ENCODE results near the gene GBP5.
"Not testable (repeated sequence)": the region's sequence is repeated elsewhere in the genome, so short reads cannot be mapped to it uniquely, and the experiment has no call there.

GBP5 gene

DNA sequence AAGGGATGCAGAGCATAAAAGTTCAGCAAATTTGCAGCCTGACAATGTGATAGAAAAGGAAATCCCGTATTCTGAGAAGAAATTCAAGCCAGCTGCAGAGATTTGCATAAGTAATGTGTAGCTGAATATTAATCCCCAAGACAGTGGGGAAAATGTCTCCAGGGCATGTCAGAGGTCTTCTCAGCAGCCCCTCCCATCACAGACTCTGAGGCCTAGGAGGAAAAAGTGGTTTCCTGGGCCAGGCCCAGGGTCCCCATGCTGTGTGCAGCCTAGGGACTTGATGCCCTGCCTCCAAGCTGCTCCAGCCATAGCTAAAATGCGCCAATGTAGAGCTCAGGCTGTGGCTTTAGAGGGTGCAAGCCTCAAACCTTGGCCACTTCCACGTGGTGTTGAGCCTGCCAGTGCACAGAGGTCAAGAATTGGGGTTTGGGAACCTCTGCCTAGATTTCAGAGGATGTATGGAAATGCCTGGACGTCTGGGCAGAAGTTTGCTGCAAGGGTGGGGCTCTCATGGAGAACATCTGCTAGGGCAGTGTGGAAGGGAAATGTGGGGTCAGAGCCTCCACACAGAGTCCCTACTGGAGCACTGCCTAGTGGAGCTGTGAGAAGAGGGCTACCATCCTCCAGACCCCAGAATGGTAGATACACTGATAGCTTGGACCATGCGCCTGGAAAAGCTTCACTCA, 11.6 kb upstream of the GBP5 start:
- DNase-seq (ENCODE audit: low read depth in 1 of 2, low spot score in 1 of 2) = not testable (repeated sequence)

DNA sequence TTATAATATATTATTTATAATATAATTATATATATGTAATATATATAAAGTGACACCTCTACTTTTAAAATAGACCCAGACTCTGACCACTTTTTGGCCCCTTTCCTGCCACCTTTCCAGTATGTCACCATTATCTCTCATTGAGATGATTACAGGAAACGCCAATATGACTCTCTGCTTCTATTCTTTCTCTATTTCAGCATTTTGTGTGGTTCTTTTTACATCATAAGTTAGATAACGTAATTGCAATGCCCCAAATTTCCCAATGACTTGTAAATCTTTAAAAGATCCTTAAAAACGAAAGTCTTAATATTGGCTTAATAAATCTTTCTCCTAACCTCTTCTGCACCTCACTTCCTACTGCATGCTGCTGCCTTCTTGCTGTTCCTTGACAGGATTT, 8.1 kb upstream of the GBP5 start:
- DNase-seq (ENCODE audit: low read depth in 1 of 2, low spot score in 1 of 2) = no peak

DNA sequence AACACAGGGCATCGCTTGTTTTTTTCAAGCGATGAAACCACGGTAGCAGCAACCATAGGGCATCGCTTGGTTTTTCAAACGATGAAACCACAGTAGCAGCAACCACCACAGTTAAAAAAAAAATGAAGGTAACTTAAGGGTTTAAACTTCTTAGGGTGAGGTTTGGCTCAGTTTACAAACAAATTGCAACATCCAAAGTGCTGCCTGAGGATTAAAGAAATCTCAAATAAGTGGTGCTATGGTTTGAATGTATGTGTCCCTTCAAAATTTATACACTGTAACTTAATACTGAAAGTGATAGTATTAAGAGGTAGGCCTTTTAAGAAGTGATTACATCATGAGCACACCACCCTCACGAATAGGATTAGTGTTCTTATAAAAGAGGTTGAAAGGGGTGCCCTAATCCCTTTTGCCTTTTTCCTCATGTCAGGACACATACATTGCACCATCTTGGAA, 6.4 kb upstream of the GBP5 start:
- DNase-seq (ENCODE audit: low read depth in 1 of 2, low spot score in 1 of 2) = no peak

DNA sequence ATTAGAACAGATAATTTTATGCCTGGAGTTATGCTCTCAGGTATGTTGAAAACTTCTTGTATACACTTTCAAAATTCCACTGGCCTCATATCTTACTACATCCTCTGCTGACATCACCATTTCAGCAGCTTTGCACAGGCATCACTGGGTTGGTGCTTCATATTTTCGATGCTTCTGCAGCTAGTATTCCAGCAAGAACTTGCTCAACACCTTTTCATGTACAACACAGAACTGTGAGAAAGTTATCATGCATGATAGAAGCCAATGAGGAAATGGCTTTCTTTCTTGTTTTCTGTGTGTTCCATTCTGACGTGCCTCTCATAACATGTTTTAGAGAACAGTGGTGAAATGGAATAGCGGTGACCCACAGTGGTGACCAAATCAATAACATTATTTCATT, 5.1 kb upstream of the GBP5 start:
- DNase-seq (ENCODE audit: low read depth in 1 of 2, low spot score in 1 of 2) = no peak

DNA sequence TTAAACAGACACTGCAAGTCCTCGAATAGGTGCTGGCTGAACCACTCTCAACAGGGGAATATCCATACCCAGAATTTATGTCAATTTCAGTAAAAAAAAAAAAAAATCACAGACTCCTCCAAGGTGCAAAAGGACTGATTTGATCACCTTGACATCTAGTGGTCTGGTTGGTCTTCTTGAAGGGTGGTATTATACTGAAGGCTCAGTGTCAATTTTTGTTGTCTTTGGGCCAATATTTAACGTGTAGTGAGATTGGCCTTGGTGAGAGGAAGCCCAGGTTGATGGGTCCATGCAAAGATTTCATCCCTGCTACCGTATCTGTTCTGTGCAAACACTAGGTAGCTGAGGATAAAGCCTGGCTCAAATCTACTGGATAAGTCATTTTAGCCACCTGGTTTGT, 4.0 kb upstream of the GBP5 start:
- no peak for DNase-seq (ENCODE audit: low read depth in 1 of 2, low spot score in 1 of 2)

DNA sequence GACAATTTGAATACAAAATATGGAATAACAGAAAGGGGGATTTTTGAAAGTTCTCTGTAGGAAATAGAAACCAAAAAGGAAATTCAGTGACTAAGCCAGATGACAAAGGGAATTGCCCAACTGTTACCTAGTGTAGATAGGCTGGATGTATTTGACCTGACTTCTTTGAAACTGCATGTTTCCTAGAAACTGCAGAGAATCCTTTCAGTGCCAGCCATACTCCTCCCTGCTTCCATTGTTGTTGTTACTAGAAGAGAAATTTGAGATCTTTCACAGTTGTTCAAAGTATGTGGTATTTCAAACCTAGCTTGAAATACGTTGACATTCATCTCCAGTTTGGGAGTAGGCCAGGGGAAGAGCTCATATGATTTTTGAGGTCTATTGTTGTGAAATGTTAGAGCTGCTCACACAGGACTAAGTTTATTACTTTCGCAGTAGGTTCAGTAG, 1.8 kb upstream of the GBP5 start:
- no peak for DNase-seq (ENCODE audit: low read depth in 1 of 2, low spot score in 1 of 2)

DNA sequence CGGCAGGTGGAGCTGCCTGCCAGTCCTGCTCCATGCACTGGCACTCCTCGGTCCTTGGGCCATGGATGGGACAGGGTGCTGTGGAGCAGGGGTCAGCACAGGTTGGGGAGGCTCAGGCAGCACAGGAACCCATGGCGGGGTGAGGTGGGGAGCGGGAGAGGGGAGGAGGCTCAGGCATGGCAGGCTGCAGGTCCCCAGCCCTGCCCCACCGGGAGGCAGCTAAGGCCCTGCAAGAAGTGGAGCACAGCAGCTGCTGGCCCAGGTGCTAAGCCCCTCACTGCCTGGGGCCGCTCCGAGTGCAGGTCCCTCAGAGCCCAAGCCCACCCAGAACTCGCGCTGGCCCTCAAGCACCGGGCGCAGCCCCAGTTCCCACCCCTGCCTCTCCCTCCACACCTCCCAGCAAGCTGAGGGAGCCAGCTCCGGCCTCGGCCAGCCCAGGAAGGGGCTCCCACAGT, 691 bp upstream of the GBP5 start:
- no peak for DNase-seq (ENCODE audit: low read depth in 1 of 2, low spot score in 1 of 2)

DNA sequence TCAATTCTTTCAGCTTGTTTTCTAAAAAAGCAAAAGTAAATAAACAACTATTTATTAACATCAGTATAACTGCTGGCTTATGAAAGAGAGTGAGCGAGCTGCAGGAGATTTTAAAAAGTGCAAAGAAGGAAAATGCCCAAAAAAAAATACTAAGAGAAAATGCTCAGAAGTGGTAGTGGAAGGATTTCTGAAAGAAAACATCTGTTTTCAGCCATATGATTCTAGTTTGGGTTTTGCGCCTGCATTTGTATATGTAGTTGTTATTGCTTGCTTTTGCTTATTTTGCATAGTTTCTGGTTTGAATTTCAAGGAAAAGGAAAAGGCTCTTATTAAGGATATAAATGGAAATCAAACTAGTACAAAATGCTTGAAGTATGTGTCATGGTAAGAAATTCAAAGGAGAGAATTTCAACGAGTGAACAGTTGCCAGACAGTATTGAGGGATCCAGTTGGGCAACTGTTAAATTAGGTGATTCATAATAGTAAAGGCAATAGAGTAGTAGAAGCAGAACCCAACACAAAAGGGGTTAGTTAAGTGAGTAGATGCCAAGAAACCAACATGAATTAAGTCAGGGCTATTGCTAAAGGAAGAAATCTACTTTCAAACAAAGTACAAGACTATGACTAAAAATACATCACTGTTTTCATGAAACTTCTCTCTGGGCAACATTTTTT, 1.2 kb downstream of the GBP5 start:
- no peak for DNase-seq (ENCODE audit: low read depth in 1 of 2, low spot score in 1 of 2)

DNA sequence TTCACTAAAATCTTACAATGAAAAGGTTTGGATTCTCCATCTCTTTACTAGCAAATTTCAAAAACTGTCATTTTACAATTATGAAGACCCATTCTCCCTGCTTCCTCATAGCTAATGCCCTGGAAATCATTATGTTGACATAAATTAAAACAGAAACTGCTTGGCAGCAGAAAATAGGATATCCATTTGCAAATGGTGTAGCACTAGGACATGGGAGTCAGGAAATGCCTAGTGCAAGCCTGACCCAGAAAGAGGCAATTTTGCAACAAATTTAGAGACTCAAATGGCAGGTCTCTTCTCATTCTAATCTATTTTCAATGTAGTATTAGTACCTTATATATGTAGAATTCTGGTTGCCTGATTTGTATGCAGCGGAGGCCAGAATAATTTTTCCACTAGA, 2.2 kb downstream of the GBP5 start:
- no peak for DNase-seq (ENCODE audit: low read depth in 1 of 2, low spot score in 1 of 2)

DNA sequence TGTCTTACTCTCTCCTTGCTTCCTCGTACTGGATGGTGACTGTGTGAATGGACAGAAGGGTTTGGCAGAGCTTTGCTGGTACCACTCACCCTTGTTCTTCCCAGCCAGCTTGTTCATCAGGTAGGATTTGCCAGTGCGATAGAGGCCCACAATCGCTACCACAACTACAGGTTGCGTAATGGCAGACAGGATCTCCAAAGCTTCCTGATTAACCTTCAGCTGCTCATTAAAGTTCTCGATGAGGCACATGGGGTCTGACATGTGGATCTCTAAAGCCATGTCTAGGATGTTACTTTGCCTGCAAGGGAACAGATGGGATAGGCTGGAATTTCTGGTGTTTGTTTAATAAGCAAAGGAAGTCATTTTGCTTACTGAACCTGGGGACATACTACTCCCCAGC, 3.4 kb downstream of the GBP5 start:
- DNase-seq (ENCODE audit: low read depth in 1 of 2, low spot score in 1 of 2) = no peak

DNA sequence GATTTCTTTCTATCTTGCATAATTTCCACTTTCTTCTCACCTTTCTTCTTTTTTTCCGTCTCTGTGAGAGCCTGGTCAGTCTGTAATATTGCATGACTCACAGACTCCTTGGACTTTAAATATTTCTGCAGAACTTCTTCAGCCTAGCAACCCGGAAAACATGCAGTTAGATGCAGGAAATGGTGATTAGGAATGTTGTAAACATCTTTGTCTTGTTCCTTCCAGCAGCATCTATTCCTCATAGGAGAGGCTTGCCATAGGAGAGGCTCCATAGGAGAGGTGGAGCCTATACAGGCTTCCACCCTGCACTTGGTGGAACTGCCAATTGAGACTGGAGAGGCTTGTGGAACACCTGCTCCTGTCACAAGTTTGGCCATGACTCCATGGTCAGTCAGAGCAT, 10.0 kb downstream of the GBP5 start:
- no peak for DNase-seq (ENCODE audit: low read depth in 1 of 2, low spot score in 1 of 2)

DNA sequence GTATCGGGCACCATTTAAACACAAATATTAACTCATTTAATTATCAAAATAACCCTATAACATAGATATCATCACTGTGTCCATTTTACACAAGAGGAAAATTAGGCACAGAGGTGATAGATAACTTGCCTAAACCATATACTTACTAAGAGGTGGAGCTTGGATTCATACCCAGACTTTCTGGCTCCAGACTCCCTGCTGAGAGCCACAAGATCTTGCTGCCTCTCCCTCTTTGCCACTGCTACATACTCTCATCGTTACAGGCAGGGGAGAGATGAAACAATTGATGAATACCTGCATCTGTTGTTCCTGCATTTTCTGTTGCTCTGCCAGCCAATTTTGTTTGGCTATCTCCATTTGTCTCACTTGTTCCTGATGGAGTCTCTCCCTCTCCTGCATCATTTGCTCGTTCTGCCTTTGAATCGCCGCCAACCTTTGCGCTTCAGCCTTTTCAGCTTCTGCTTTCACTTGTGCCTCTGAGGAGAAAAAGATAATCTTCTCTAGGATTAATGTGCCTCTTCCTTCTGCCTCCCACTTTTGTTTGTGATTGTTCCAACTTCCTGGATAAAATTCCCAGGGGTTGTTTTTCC, 10.6 kb downstream of the GBP5 start:
- DNase-seq (ENCODE audit: low read depth in 1 of 2, low spot score in 1 of 2) = no peak

DNA sequence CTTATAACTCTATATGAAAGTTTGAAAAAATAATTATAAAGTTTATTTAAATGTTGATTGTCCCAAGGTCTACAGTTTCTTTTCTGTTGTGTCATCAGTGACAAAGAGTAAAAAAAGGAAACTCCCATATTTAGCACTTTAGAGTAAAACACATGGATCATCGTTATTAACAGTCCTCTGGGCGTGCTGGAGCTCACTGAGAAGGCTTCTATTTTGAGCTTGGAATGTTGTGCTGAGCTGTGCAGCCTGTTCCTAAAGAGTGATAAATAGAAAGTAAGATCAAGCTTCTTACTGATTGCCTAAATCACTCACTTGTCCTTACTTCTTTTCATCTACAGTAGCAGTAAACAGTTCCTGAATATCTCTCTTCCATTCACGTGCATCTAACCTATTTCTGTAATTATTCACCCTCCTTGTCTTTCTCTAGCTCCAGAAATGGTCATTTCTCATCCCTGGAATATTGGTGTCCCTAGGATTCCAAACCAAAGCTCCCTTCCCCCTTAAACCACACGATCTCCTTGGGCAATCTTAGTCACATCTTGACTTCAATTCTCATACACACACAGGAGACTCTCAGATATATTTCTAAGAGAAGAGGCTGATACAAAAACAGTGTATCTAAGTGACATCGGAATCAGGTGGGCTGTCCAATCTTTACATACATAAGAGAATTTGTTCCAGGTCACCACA, 11.9 kb downstream of the GBP5 start:
- DNase-seq (ENCODE audit: low read depth in 1 of 2, low spot score in 1 of 2) = no peak

DNA sequence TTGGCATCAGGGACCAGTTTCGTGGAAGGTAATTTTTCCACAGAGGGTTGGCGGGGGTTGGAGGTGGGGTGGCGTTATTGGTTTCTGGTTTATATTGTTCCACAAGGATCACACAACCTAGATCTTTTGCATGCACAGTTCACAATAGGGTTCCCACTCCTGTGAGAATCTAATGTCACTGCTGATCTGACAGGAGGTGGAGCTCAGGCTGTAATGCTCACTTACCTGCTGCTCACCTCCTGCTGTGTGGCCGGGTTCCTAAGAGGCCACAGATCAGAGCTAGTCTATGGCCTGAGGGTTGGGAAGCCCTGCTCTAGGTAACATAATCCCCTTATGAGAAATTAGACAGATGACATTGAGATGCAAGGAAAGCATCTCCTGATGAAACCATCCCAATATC, 12.6 kb downstream of the GBP5 start:
- no peak for DNase-seq (ENCODE audit: low read depth in 1 of 2, low spot score in 1 of 2)

DNA sequence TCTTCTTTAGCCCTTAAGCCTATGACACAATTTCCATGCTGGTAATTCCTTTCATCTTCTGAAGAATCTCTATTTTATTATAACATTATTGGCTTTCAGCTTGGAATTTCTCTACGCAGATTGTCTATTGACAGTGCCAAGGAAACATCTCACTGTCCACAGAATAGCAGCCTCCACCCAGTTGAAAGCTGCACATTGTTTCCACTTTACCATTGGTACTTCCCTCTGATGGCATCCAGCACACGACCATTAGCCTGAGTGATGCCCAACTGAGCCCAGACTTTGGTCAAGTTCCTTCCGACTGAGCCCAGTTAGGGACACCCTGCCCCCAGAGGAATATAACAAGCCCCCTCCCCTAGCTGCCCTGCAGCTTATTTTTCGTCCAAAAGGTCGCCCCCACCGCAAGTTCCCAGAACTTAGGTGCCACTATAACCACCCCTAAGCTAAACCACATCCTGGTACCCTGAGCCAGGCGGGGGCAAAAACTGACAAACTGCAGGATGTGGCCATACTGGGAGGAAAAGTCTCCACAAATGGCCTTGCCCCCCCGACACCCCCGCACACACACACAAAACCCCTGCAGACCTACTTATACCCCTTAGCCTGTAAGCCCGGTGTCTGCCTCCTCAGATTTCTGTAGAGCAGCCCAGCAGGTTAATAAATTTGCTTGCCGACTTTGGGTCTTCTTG, 13.2 kb downstream of the GBP5 start:
- no peak for DNase-seq (ENCODE audit: low read depth in 1 of 2, low spot score in 1 of 2)

DNA sequence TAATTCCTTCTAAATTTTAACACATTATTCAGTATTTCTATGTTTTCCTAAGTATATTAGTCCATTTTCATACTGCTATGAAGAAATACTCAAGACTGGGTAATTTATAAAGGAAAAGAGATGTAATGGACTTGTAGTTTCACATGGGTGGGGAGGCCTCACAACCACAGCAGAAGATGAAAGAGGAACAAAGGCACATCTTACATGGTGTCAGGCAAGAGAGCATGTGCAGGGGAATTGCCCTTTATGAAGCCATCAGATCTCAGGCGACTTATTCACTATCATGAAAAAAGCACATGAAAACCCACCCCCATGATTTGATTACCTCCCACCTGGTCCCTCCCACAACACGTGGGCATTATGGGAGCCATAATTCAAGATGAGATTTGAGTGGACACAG, 15.6 kb downstream of the GBP5 start:
- no peak for DNase-seq (ENCODE audit: low read depth in 1 of 2, low spot score in 1 of 2)

DNA sequence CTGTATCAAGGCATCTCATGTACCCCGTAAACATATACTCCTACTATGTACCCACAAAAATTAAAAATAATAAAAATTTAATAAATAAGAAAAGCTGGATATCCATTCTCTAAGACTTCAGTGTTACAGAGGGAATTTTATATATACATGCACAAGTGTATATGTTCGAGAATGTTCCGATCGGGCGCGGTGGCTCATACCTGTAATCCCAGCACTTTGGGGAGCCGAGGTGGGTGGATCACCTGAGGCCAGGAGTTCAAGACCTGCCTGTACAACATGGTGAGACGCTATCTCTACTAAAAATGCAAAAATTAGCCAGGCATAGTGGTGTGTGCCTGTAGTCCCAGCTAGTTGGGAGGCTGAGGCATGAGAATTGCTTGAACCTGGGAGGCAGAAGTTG, 17.1 kb downstream of the GBP5 start:
- not testable (repeated sequence) for DNase-seq (ENCODE audit: low read depth in 1 of 2, low spot score in 1 of 2)

DNA sequence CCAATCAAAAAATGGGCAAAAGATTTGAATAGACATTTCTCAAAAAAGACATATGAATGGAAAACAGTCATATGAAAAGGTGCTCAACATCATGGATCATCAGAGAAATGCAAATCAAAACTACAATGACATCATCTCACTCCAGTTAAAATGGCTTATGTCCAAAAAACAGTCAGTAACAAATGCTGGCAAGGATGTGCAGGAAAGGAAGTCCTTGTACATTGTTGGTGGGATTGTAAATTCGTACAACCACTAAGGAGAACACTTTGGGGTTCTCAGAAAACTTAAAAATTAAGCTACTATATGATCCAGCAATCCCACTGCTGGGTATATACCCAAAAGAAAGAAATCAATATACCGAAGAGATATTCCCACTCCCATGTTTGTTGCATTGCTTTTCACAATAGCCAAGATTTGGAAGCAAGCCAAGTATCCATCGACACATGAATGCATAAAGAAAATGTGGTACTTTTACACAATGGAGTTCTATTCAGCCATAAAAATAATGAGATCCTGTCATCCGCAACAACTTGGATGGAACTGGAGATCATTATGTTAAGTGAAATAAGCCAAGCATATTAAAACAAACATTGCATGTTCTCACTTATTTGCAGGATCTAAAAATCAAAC, 17.9 kb downstream of the GBP5 start:
- no peak for DNase-seq (ENCODE audit: low read depth in 1 of 2, low spot score in 1 of 2)

DNA sequence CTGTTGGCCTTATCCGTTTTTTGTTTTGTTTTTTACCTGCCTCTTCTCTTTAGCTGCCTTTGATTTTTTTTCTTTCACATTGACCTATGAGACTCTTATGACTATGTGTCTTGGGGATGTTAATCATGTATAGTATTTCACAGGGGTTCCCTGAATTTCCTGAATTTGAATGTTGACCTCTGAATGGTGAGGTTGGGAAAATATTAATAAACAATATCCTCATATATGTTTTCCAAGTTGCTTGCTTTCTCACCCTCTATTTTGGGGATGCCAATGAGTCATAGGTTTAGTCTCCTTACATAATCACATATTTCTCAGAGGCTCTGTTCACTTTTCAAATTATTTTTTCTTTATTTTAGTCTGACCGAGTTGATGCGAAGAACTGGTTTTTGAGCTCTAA, 29.6 kb downstream of the GBP5 start:
- DNase-seq (ENCODE audit: low read depth in 1 of 2, low spot score in 1 of 2) = no peak

Measured in activated CD4-positive, alpha-beta T cell treated with anti-CD3 and anti-CD28 coated beads, Interleukin-2, amount 50 U/mL, for 24 hours (primary cell).